Measurements from ENCODE around the gene P2RX1. TPM values are rescaled to one million over a fixed set of nuclear protein-coding genes. Genes with fewer than 3 reads are reported as not detected.

The P2RX1 gene
- total RNA-seq, 2 donors from 2014 or later, result 1.6 to 2.3 TPM

- Mint-ChIP-seq H3K9me3 (no peaks in the 10 kb centered on the region), H3K27me3 (ENCODE audit: low read depth) (no peaks in the 10 kb centered on the region), H3K36me3 (ENCODE audit: insufficient read depth in 2 of 2) (peaks cover 0 to 1% of the 10 kb centered on the region in 2 donors), H3K27ac (no peak overlapping the region), H3K4me1 (ENCODE audit: low read depth) (no peaks in the 10 kb centered on the region), H3K4me3 (no peak overlapping the region)
- no peak for DNase-seq
- ATAC-seq (replicated peaks in 1 of 2), result no peak
Measured at GRCh38 chr17:3926860-3927627, 10.8 kb upstream of the P2RX1 start.

GRCh38 chr17:3925684-3926485, 9.6 kb upstream of the P2RX1 start:
- Mint-ChIP-seq H3K4me3 (no peak overlapping the region), H3K9me3 (no peaks in the 10 kb centered on the region), H3K27me3 (ENCODE audit: low read depth) (no peaks in the 10 kb centered on the region), H3K4me1 (ENCODE audit: low read depth) (no peaks in the 10 kb centered on the region), H3K27ac (no peak overlapping the region), H3K36me3 (ENCODE audit: insufficient read depth in 2 of 2) (no peaks in the 10 kb centered on the region)
- DNase-seq (no peak), ATAC-seq (replicated peaks in 1 of 2) (no peak)

GRCh38 chr17:3924512-3925350, 8.5 kb upstream of the P2RX1 start:
- ATAC-seq (replicated peaks in 1 of 2), result no peak
- Mint-ChIP-seq H3K9me3 (no peaks in the 10 kb centered on the region), H3K27ac (no peak overlapping the region), H3K27me3 (ENCODE audit: low read depth) (no peaks in the 10 kb centered on the region), H3K4me1 (ENCODE audit: low read depth) (no peaks in the 10 kb centered on the region), H3K4me3 (no peak overlapping the region), H3K36me3 (ENCODE audit: insufficient read depth in 2 of 2) (no peaks in the 10 kb centered on the region)
- DNase-seq, result no peak

GRCh38 chr17:3923466-3924190, 7.4 kb upstream of the P2RX1 start:
- Mint-ChIP-seq H3K27me3 (ENCODE audit: low read depth) (no peaks in the 10 kb centered on the region), H3K4me1 (ENCODE audit: low read depth) (no peaks in the 10 kb centered on the region), H3K36me3 (ENCODE audit: insufficient read depth in 2 of 2) (no peaks in the 10 kb centered on the region), H3K9me3 (no peaks in the 10 kb centered on the region), H3K4me3 (no peak overlapping the region), H3K27ac (no peak overlapping the region)
- ATAC-seq (replicated peaks in 1 of 2), result no peak
- no peak for DNase-seq

GRCh38 chr17:3922765-3923164, 6.5 kb upstream of the P2RX1 start:
- Mint-ChIP-seq H3K4me1 (ENCODE audit: low read depth) (no peaks in the 10 kb centered on the region), H3K9me3 (no peaks in the 10 kb centered on the region), H3K27ac (no peak overlapping the region), H3K4me3 (no peak overlapping the region), H3K27me3 (ENCODE audit: low read depth) (no peaks in the 10 kb centered on the region), H3K36me3 (ENCODE audit: insufficient read depth in 2 of 2) (no peaks in the 10 kb centered on the region)
- no peak for DNase-seq
- no peak for ATAC-seq (replicated peaks in 1 of 2)

GRCh38 chr17:3921502-3922319, 5.4 kb upstream of the P2RX1 start:
- H3K9me3 Mint-ChIP-seq, result no peaks in the 10 kb centered on the region
- DNase-seq (no peak), ATAC-seq (replicated peaks in 1 of 2) (no peak)
- no peaks in the 10 kb centered on the region for H3K27me3 Mint-ChIP-seq (ENCODE audit: low read depth)
- no peaks in the 10 kb centered on the region for H3K4me1 Mint-ChIP-seq (ENCODE audit: low read depth)
- H3K4me3 Mint-ChIP-seq, result no peak overlapping the region
- H3K36me3 Mint-ChIP-seq (ENCODE audit: insufficient read depth in 2 of 2), result no peaks in the 10 kb centered on the region
- no peak overlapping the region for H3K27ac Mint-ChIP-seq

GRCh38 chr17:3921006-3921405, 4.7 kb upstream of the P2RX1 start:
- H3K9me3 Mint-ChIP-seq, result no peaks in the 10 kb centered on the region
- peaks cover 5% of the 10 kb centered on the region for H3K4me1 Mint-ChIP-seq (ENCODE audit: low read depth)
- no peaks in the 10 kb centered on the region for H3K36me3 Mint-ChIP-seq (ENCODE audit: insufficient read depth in 2 of 2)
- no peak overlapping the region for H3K27ac Mint-ChIP-seq
- DNase-seq (no peak), ATAC-seq (replicated peaks in 1 of 2) (no peak)
- no peak overlapping the region for H3K4me3 Mint-ChIP-seq
- H3K27me3 Mint-ChIP-seq (ENCODE audit: low read depth), result no peaks in the 10 kb centered on the region

- Mint-ChIP-seq H3K27ac (no peak overlapping the region), H3K36me3 (ENCODE audit: insufficient read depth in 2 of 2) (no peaks in the 10 kb centered on the region), H3K9me3 (no peaks in the 10 kb centered on the region), H3K4me1 (ENCODE audit: low read depth) (peaks cover 23% of the 10 kb centered on the region), H3K27me3 (ENCODE audit: low read depth) (no peaks in the 10 kb centered on the region), H3K4me3 (no peak overlapping the region)
- ATAC-seq (replicated peaks in 1 of 2) (no peak), DNase-seq (no peak)
Measured at GRCh38 chr17:3919123-3919624, 2.9 kb upstream of the P2RX1 start.

GRCh38 chr17:3918372-3919122, 2.3 kb upstream of the P2RX1 start:
- peak overlapping the region; percentile 23 for H3K27ac Mint-ChIP-seq

GRCh38 chr17:3917391-3917931, 1.2 kb upstream of the P2RX1 start:
- H3K4me1 Mint-ChIP-seq (ENCODE audit: low read depth), result peaks cover 30% of the 10 kb centered on the region
- no peak overlapping the region for H3K27ac Mint-ChIP-seq
- H3K9me3 Mint-ChIP-seq, result no peaks in the 10 kb centered on the region
- H3K36me3 Mint-ChIP-seq (ENCODE audit: insufficient read depth in 2 of 2), result no peaks in the 10 kb centered on the region
- no peaks in the 10 kb centered on the region for H3K27me3 Mint-ChIP-seq (ENCODE audit: low read depth)
- ATAC-seq (replicated peaks in 1 of 2) (no peak), DNase-seq (no peak)
- H3K4me3 Mint-ChIP-seq, result no peak overlapping the region

More at GRCh38 chr17:3918372-3919122, 2.3 kb upstream of the P2RX1 start:
- DNase-seq (no peak), ATAC-seq (replicated peaks in 1 of 2) (no peak)
- Mint-ChIP-seq H3K9me3 (no peaks in the 10 kb centered on the region), H3K36me3 (ENCODE audit: insufficient read depth in 2 of 2) (no peaks in the 10 kb centered on the region), H3K4me3 (no peak overlapping the region), H3K4me1 (ENCODE audit: low read depth) (peaks cover 29% of the 10 kb centered on the region), H3K27me3 (ENCODE audit: low read depth) (no peaks in the 10 kb centered on the region)

GRCh38 chr17:3916825-3917224, 560 bp upstream of the P2RX1 start:
- Mint-ChIP-seq H3K27me3 (ENCODE audit: low read depth) (no peaks in the 10 kb centered on the region), H3K4me3 (peak overlapping the region; percentile 29 to 76), H3K36me3 (ENCODE audit: insufficient read depth in 2 of 2) (no peaks in the 10 kb centered on the region), H3K9me3 (no peaks in the 10 kb centered on the region), H3K4me1 (ENCODE audit: low read depth) (peaks cover 32% of the 10 kb centered on the region), H3K27ac (no peak overlapping the region)
- ATAC-seq (replicated peaks in 1 of 2) (peak; percentile 1 to 6), DNase-seq (no peak)

All from activated T-cell treated with anti-CD3 and anti-CD28 coated beads, Interleukin-2, amount 50 U/mL, for 72 hours (primary cell).